HUDEP-2 (cell line): ENCODE results near the gene ABCA2.
A peak's percentile ranks its signal among the peaks of the same experiment; 100 is the strongest.

Experiments
- DNase-seq, 76 experiments: peaks; one replicate each; lab custom pipeline; 2025; ENCODE audit not compliant: unreplicated experiment in 76 of 76; lab: John Stamatoyannopoulos, UW

The ABCA2 gene

DNA sequence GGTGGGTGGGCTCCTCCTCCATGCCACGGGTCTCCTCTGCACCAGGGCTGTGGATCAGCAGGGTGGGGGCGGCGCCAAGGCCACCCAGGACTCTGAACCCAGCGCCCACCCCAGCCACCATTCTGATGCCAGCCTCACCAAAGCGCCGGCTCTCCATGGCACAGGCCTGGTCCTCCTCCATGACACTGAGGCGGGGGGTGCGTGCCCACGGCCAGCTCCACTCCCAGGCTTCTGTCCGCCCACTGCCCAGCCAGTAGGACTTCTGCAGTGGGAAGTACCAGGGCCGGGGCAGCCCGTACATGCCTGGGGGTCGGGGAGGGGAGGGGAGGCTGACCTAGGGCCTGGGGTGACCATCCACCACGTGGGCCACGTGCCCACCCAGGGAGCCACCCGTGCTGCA, 11.6 kb downstream of the ABCA2 start:
- no peak for DNase-seq

DNA sequence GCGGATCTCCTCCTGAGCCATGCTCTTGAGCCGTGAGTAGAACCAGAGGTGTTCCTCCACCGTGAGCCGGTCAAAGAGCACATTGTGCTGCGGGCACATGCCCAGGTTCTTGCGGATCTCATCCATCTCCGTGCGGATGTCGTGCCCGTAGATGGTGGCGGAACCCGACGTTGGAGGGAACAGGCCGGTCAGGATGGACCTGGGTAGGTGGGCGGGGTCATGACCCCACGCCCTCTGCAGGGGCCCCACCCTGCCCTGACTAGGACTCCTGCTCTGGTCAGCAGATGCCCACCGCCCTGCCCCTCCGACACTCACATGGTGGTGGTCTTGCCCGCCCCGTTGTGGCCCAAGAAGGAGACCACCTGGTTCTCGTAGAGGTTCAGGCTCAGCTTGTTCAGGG, 12.1 kb downstream of the ABCA2 start:
- no peak for DNase-seq

DNA sequence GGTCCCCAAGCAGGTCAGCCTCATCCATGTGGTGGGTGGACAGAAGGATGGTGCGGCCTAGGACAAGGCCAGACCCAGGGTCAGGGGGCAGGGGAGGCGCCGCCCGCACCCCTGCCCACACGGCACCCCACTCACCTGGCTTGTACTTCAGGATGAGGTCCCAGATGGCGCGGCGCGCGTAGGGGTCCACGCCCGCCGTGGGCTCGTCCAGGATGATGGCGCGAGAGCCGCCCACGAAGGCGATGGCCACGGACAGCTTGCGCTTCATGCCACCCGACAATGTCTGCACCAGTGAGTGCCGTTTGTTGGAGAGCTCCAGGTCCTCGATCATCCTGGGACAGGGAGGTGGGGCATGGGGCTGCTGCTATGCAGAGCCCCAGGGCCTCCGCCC, 12.5 kb downstream of the ABCA2 start:
- no peak for DNase-seq

DNA sequence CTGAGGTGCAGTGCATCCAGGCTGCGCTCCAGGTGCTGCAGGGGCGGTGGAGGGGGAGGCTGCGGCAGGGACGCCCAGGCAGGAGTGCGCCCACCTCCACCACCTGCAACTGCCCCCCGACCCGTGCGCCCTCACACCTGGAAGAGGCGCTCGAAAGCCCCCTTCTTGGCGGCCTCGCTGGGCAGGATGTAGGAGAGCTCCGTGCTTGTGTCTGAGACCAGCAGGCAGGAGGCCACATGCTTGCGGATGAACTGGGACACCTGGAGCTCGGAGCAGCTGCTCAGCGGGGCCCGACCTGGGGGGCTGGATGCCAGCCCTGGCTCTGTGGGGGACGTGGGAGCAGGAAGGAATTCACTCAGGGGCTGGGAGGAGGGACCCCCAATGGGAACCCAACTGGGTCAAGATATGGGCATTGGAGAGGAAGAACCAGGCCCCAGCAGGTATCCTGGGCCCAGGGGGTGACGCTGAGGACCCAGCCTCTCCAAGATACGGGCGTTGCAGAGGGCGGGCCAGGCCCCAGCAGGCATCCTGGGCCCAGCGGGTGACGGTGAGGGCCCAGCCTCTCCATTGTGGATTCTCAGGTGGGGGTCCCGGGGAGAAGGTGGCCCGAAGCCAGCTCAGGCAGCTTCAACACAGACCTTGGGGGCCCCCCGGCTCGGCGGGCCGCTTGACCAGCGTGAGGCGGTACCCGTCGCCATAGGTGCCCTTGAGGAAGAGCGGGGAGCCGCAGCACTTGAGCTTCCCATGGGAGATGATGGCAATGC, 13.1 kb downstream of the ABCA2 start:
- DNase-seq, result no peak

DNA sequence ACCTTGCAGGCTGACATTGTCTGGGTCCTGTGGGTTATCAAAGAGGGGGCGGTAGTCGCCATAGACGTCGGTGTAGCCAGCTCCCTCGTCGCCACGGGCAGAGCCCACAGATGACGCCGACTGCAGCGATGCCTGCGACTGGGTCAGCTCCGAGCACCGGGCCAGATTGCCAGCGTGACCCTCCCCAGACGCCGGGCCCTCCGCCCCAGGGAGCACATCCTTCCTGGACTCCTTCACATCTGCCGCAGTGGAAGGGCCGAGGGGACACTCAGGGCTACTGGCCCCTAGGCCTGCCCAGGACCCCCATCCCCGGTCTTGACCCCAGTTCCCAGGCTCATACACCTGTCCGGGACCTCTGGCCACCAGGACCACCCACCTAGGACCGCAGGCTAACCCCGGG, 13.9 kb downstream of the ABCA2 start:
- no peak for DNase-seq

DNA sequence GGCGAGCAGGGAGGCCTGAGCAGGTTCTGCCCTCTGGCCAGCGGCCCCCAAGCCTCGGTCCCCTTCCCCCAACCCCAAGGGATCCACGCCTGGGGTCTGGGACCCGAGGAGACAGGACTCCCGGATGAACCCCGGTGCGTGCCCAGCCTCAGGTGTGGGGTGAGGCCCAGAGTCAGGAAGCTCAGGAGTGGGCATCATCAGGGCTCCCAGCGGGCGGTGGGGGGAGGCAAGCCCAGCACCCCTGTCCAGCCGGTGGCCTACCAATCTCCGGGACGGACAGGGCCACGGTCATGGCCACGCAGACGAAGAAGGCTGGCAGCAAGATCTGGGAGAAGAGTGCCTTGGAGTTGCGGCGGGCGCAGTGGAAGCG, 14.5 kb downstream of the ABCA2 start:
- DNase-seq, result no peak

DNA sequence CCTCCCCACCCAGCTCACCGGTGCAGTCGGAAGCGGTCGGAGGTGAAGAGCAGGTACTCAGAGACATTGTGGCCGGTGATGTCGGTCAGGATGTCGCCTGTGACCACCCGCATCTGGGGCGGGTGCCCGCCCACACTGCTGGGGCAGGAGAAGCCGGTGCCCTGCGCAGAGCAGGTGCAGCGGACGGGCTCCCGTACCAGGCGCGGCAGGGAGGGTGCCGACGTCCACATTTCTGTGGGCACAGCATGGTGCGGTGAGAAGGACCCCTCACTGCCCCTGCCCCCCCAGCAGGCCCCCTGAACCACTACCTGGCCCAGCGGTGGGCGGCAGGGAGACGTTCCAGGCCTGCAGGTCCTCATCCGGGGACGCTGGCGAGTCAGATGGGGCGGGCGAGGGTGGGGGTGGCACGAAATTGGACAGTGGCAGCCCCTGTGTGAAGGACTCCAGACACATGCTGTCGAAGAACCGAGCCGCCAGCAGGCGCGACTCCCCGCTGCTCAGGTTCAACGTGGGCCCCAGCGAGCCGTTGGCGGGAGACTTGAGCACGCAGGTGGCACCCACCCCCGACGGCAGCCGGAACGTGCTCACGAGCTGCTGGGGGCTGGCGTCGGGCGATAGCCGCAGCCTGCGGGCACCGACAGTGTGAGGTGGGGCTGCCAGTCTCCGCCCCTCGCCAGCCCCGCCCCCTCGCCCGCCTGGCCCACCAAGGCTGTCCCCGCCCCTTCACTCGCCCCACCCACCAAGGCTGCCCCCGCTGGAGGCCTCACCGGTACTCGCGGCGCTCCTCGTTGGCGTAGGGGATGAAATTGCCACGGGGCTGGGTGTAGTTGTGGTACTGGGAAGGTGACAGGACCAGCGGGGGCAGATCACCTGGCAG, 15.1 kb downstream of the ABCA2 start:
- no peak for DNase-seq

DNA sequence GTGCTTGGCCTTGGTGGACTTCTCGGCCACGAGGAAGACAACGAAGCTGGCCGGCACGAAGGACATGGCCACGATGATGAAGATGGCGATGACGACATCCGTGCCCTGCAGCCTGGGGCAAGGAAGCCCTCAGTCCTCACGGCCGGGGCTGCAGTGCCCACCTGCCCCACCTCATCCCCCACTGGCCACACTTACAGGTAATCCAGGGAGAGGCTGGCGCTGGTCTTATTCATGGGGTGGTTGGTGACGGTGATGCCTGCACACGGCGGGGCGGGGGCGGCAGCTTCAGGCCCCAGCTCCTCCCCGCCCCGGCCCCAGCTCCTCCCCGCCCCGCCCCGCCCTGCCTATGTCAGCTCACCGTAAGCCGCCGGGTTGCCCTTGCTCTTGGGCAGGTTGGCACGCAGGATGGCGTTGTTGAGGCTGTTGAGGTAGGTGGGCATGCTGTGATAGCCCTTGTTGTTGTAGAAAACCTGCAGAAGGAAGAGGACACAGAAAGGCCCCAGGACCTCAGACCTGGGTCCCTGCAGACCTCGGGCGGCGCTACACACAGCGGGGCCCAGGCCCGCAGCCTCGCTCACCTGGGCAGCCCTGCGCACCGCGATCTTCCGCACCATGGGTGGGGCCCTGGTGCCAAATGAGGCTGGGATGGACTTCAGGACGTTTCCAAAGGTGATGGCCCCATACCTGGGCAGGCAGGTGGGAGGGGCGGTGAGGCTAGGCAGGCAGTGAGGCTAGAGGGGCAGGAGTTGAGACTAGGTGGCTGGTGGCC, 15.9 kb downstream of the ABCA2 start:
- no peak for DNase-seq

DNA sequence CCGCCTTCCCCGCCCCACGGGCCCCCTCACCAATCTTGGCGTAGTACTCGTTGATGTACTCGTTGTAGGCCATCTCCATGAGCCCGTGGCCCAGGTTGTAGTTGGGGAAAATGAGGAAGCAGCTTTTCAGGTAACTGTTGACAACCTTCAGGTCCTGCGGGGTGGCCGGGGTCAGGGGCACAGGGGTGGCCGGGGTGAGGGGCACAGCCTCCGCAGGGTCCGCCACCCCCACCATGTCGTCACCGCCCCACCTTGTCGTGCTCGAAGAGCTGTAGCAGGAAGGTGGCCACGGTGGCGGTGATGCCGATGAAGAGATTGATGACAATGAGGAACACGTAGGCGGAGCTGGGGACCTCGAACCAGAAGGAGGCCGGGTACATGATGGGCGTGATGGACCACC, 16.9 kb downstream of the ABCA2 start:
- no peak for DNase-seq

DNA sequence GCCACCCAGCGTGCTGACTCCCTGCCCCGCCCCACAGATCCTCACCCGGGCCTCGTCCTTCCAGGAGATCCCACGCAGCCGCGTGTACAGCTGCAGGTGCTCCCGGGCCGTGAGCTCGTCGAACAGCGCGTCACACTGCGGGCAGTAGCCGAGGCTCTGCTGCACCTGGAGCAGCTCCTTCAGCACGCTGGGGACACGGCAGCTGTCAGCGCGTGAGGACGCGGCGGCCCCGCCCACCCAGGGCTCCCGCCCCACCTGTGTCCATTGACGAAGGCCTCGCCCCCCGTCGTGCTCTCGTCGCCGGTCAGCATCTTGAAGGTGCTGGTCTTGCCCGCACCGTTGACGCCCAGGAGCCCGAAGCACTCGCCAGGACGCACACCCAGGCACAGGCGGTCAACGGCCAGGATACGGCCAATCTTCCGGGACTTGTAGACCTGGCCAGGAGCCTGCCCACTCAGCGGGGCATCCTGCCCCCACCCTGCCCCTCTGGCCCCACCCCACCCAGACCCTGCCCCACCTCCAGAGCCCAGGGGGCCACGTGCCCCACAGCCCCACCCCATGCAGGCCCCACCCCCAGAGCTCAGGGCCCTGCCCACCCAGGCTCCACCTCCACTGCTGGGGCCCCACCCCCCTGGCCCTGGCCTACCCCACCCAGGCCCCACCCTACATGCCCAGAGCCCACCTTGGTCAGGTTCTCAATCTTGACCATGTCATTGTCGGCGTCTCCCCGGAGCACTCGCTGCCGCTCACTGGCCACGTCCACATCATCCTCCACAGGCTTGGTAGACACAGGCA, 17.9 kb downstream of the ABCA2 start:
- DNase-seq, result no peak

DNA sequence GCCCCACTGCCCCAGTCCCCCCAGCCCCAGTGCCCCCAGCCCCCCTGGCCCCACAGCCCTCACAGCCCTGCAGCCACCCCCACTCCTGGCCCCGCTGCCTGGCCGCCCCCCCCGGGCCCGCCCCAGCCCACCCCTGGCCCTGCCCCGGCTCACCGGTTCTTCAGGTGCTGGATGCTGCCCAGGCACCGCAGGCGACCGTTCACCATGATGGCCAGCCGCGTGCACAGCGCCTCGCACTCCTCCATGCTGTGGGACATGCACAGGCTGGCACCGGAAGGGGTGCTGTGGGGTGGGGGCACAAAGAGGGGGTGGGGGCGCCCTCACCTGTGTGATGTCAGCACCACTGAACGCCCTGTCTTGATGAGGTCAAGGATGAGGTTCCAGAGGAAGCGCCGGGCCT, 18.8 kb downstream of the ABCA2 start:
- no peak for DNase-seq

DNA sequence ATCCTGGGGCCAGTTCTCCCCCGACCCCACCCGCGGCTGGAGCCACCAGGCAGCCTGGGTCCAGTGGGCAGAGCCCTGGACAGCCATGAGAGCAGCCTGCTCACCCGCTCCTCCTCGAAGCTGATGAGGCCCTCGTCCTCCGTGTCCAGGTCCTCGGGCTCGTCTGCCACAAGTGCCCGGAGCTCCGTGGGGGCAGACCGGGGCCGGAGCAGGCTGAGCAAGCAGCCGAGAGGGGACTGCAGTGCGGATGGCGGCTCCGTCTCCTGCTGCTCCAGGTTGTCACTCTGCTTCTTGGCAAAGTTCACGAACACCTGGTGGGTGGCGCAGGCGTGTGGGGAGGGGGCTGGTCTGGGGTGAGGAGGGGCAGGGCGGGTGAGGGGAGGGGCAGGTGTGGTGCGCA, 19.7 kb downstream of the ABCA2 start:
- DNase-seq, result no peak

DNA sequence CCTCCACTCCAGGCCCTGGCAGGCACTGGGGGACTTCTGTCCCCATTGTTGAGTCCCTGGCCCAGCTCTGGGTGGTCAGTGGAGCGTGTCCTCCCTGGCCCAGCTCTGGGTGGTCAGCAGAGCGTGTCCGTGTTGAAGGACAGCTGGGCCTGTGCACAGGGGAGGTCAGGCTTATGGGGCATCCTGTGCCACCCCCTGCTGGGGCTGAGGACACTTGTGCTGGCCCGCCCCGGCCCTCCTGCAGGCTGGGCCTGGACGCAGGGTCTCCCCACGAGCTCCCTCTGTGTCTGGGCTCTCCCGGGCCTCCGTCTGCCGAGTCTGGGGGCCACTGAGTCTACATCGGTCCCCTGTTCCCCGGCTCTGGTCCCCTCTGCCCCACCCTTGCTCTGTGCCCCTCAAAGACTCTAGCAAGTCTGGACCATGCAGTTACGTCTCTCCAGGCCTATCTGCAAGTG, 20.2 kb downstream of the ABCA2 start:
- DNase-seq, result no peak

DNA sequence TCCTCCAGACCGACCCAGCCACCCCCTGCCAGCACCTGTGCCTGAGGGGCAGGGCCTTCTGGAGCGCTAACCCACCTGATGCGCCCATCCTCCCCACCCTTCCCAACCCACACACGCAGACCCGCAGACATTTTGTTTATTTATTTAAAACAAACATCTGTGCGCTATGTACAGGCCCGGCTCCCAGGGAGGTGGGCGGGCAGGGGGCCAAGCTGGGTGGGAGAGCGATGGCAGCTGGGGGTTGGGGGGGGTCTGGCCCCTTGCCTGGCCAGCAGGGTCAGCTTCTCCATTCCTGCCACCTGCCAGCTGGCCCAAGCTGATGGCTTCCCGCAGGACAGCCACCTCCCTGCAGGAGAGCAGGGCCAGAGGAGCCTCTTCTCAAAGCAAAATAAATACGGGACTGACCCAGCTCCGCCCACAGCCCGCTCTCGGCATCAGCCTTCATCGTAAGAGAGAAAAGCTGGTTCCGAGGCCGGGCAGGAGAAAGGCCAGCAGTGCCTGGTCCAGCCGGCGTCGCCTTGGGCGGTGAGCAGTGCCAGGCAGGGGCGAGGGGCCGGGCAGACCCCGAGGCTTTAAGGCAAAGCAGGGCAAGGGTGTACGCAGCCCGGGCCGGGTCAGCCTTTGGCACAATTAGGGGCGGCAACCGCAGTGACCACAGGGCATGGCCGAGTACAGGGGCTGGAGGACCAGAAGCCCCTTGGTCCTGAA, 20.8 kb downstream of the ABCA2 start:
- DNase-seq, result no peak

DNA sequence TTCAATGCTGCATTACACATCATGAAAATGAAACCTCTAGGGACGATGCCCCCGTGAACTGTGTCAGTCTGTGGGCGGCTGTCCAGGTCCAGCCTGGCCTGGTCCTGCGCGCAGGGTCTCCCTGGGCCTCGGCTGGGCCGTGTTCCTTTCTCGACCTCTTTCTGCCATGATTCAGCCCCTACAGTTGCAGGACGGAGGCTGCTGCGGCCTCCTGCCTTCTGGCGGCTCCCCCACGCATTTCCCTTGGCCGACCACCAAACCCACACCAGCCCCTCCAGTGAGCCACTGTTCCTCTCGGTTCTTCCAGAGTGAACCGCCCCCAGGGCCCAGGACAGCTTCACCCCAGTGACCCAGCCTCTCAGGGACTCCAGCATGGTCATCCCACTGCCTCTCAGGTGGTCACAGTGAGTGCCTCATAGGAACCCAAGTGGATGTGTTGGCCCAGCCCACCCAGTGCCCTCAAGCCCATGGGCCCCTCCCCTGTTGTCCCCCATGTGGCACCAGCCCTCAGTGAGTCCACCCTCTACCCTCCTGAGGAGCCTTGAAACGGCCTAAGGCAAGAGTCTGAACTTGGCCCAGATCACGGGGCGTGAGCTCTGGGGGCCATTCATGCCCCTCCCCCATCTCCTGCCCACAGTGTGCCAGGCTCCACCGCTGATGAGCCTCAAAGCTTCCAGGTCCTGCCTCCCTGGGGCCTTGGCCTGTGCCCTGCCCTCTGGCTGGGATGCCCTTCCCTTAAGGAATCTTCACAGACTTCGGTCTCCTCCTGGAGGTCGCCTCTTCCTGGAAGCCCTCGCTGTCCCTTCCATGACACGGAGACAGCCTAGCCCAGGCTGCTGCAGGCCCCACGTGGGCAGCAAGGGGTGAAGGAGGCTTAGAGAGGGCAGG, 21.7 kb downstream of the ABCA2 start:
- DNase-seq, result no peak

DNA sequence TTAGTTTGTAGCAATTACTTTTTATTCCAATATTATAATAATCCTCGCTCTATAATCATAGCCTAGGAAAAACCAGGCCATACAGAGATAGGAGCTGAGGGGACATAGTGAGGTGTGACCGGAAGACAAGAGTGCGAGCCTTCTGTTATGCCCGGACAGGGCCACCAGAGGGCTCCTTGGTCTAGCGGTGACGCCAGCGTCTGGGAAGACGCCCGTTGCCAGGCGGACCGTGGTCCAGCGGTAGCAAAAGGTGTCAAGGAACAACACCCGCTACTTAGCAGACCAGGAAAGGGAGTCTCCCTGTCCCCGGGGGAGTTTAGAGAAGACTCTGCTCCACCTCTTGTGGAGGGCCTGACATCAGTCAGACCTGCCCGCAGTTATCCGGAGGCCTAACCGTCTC, 23.8 kb downstream of the ABCA2 start:
- DNase-seq, result peak in 20 of 76 experiments; percentile 15 to 48 (median 26)

DNA sequence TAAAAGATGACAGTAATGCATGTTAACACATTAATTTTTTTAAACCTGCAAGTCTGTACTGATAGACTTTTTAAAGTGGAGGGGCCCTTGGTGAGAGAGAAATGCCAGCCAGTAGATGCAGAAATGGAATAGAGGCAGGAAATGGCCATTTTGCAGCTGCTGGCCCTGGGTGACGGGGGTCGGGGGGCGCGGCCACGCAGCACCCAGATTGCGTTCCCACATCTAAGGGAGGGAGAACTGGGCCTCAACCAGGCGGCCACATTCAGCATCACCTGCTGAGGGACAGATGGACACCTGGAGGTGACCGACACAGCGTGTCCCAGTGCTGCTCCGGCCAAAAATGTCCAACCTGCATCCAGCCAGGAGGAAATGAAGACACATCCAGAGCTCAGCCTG, 25.4 kb downstream of the ABCA2 start:
- no peak for DNase-seq

DNA sequence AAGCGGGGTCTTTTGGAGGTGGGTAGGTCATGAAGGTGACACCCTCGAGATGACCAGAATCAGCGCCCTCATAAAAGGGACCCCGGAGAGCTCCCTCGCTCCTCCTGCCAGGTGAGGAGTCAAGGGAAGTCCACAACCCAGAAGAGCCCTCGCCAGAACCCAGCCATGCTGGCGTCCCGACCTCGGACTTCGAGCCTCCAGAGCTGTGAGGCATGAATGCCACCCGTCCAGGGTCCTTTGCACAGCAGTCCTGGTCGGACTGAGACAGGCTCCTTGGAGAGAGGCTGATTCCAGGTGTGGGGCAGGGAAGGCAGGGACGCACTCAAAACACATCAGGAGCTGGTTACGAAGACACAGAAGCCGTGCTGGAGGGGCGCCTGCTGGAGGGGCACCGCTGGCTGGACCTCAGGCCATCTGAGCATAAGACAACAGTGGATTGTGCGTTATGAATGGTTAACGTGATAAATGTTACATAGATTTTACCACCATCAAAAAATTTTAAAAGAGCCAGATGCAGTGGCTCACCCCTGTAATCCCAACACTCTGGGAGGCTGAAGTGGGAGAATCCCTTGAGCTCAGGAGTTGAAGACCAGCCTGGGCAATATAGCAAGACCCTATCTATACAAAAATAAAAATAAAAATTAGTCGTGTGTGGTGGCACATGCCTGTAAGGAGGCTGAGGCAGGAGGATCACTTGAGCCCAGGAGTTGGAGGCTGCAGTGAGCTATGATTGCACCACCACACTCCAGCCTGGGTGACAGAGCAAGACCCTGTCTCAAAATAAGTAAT, 26.0 kb downstream of the ABCA2 start:
- no peak for DNase-seq
